ENCODE data around the gene NFKB1.
"Not testable (repeated sequence)": the region's sequence is repeated elsewhere in the genome, so short reads cannot be mapped to it uniquely, and the experiment has no call there.

The NFKB1 gene

GRCh38 chr4:102610476-102610875 is 109.3 kb downstream of the NFKB1 start:
- no peak for DNase-seq (ENCODE audit: low read depth in 2 of 2)
- TF ChIP-seq, protein P1, sequence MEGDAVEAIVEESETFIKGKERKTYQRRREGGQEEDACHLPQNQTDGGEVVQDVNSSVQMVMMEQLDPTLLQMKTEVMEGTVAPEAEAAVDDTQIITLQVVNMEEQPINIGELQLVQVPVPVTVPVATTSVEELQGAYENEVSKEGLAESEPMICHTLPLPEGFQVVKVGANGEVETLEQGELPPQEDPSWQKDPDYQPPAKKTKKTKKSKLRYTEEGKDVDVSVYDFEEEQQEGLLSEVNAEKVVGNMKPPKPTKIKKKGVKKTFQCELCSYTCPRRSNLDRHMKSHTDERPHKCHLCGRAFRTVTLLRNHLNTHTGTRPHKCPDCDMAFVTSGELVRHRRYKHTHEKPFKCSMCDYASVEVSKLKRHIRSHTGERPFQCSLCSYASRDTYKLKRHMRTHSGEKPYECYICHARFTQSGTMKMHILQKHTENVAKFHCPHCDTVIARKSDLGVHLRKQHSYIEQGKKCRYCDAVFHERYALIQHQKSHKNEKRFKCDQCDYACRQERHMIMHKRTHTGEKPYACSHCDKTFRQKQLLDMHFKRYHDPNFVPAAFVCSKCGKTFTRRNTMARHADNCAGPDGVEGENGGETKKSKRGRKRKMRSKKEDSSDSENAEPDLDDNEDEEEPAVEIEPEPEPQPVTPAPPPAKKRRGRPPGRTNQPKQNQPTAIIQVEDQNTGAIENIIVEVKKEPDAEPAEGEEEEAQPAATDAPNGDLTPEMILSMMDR (IDR thresholded peaks at IDR 0.05; ENCODE audit: low read depth, low read length) = no peak
- no peak overlapping the region for H3K4me3 ChIP-seq (replicated peaks in 1 of 2; ENCODE audit: low read depth in 2 of 2, low read length in 2 of 2)

GRCh38 chr4:102612210-102612609 is 111.1 kb downstream of the NFKB1 start:
- TF ChIP-seq, protein P1 (IDR thresholded peaks at IDR 0.05; ENCODE audit: low read depth, low read length) = no peak
- DNase-seq (ENCODE audit: low read depth in 2 of 2) = no peak
- no peak overlapping the region for H3K4me3 ChIP-seq (replicated peaks in 1 of 2; ENCODE audit: low read depth in 2 of 2, low read length in 2 of 2)

DNA sequence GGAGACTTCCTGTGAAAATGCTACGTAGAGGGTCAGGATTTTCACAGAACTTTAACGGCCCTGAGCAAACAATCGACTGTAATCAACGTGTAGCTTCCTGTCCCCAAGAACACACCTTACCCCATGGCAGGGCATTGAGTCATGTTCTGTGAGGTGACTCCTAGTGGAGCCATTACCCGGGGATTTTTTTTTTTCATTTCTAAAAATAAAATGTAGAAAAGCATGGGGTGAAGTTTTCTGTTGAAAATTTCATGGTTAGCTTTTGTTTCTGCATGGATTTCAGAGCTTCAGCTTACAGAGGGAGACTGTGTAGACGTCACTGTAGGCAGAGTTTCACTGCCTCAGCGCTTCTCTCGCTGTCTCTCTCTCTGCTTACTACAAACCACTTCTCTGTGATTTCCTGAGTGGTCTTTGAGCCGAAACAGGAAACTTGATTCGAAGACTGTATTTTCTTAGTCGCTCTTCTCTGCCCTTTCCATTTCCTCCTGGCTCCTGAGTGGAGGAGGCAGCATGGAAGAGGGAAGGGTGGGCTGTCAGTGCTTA is 111.7 kb downstream of the NFKB1 start:
- no peak overlapping the region for H3K4me3 ChIP-seq (replicated peaks in 1 of 2; ENCODE audit: low read depth in 2 of 2, low read length in 2 of 2)

GRCh38 chr4:102614801-102615200 is 113.6 kb downstream of the NFKB1 start:
- TF ChIP-seq, protein P1 (IDR thresholded peaks at IDR 0.05; ENCODE audit: low read depth, low read length) = no peak
- no peak for DNase-seq (ENCODE audit: low read depth in 2 of 2)
- no peak overlapping the region for H3K4me3 ChIP-seq (replicated peaks in 1 of 2; ENCODE audit: low read depth in 2 of 2, low read length in 2 of 2)

More for the DNA sequence above, 111.7 kb downstream of the NFKB1 start:
- TF ChIP-seq, protein P1 (IDR thresholded peaks at IDR 0.05; ENCODE audit: low read depth, low read length) = no peak
- DNase-seq (ENCODE audit: low read depth in 2 of 2) = no peak

- no peak for DNase-seq (ENCODE audit: low read depth in 2 of 2)
- no peak overlapping the region for H3K4me3 ChIP-seq (replicated peaks in 1 of 2; ENCODE audit: low read depth in 2 of 2, low read length in 2 of 2)
- TF ChIP-seq, protein P1 (IDR thresholded peaks at IDR 0.05; ENCODE audit: low read depth, low read length) = no peak
Observed at GRCh38 chr4:102616636-102617035, 115.5 kb downstream of the NFKB1 start.

DNA sequence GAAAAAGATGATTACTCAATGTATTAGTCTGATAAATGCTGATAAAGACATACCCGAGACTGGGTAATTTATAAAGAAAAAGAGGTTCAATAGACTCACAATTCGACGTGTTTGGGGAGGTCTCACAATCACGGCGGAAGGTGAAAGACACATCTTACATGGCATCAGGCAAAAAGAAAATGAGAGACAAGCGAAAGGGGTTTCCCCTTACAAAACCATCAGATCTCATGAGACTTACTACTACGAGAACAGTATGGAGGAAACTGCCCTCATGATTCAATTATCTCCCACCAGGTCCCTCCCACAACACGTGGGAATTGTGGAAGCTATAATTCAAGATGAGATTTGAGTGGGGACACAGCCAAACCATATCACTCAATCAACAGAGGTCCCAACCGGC is 117.9 kb downstream of the NFKB1 start:
- not testable (repeated sequence) for DNase-seq (ENCODE audit: low read depth in 2 of 2); H3K4me3 ChIP-seq (replicated peaks in 1 of 2; ENCODE audit: low read depth in 2 of 2, low read length in 2 of 2)

GRCh38 chr4:102619776-102620631 is 118.8 kb downstream of the NFKB1 start:
- H3K4me3 ChIP-seq (replicated peaks in 1 of 2; ENCODE audit: low read depth in 2 of 2, low read length in 2 of 2) = not testable (repeated sequence)
- DNase-seq (ENCODE audit: low read depth in 2 of 2) = peak in 1 of 2 donors; percentile 58
